GM19397 (cell line): ENCODE measurements around the gene ERBB2.
"Not testable (repeated sequence)": the region's sequence is repeated elsewhere in the genome, so short reads cannot be mapped to it uniquely, and the experiment has no call there.

ENCODE experiments used
- ATAC-seq: cut with Tn5 transposase; IDR thresholded peaks from one replicate; pipeline ENCODE4 v1.9.1; 2021; ENCODE audit warnings: mild to moderate bottlenecking, moderate library complexity; ENCODE audit not compliant: unreplicated experiment

ERBB2 gene

DNA sequence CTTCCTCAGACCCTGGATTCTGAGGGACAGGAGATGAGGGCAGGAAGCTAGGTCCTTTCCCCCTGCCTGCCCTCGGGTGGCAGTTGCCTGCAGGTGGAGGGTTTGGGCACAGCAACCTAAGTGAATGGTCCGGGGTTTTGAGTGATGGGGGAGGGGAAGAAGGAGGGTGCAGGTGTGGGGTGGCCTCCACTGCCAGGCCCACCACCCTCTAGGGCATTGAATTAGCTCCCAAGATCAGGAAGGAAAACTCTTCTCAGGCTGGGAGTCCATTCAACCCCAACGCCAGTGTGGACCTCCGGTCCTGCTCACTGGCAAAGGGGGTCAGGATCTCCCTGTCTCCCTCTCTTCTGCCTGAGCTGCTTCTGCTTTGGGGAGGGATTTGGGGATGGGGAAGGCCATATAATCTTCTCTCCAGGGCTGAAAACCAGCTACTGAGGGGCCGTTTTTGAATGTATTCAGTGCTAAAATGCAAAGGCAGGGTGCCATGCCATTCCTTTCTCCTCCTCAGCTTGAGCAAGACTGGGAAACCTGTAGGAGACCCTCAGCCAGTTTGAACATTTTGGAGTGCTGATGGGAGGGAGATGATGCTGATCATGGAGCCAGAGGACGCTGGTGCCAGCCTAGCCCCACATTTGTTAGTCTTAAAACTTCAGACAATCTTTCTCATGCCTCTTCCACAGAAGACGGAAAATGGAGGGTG, 56.7 kb downstream of the ERBB2 start:
- ATAC-seq: no peak

DNA sequence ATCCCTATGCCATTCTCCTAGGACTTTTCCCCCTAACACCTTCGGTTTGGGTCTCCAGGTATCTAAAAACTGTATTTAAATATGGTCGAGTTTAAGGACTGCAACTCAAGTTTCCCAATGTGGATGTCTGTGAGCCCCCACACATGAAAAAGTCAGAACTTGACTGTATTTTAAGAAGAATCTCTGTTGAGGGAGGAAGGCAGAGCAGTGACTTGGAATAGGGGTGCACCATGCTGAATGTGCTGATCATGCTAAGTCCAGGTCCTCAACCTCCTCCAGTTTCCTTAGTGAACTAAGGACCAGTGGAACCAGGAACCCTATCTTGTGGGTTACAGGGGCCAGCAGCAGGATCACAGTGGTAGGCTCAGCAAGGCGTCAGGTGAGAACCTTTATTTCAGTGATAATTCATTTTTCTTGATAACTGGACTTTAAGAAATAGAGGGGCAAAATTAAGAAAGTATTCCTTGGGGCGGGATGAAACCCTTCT, 57.4 kb downstream of the ERBB2 start:
- no peak for ATAC-seq

DNA sequence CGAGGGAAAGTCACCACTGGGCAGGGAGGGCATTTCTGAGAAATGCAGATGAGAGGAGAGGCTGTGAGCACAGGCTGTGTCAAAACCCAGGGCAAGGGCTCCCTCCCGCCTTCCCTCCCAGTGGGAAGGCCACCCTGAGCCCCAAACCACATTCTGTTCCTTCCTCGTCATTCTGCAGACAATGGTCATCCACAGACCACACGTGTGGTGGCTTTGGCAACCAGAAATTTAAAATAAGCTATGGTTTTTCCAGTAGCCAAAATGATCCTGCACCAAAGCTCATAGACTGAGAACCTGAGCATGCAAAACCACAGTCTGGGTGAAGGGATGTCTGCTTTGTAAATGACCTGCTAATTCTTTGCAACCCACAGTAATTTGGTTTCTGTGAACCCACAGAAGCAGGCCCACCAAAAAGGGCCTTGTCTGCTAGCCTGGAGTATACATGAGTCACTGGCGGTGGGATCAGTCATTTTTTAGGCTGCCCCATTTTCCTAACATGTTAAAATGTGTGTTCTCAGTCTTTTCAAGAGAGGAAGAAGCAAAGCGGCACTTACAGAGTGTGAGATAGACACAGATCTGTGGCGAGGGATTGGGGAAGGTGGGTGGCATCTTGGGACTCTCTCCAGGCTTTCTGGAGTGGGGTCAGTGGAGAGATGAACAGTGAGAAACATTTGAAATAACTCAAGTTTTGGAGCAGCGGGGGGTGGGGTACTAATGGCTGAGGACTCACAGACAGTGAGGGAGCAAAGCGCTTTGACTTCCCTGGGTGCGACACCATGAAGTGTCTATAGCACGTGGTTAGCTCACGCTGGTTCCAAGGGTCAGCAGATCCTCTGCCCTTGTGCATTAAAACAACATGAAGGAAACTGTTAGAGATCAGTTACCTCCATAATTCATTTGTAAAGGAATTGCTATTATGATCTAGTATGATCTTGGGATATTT, 58.3 kb downstream of the ERBB2 start:
- no peak for ATAC-seq

DNA sequence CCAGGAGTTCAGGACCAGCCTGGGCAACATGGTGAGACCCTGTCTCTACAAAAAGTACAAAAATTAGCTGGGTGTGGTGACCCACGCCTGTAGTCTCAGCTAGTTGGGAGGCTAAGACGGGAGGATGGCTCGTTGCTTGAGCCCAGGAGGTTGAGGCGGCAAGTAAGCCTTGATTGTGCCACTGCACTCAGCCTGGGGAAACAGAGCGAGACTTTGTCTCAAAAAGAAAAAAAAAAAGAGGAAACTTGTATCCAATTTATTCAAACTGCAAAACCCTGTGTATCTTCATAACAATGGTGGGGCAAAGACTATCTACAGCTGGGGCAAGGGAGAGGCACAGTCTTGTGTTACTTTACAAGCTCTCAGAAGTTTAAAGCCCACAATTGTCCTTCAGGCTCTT, 59.3 kb downstream of the ERBB2 start:
- ATAC-seq: no peak

DNA sequence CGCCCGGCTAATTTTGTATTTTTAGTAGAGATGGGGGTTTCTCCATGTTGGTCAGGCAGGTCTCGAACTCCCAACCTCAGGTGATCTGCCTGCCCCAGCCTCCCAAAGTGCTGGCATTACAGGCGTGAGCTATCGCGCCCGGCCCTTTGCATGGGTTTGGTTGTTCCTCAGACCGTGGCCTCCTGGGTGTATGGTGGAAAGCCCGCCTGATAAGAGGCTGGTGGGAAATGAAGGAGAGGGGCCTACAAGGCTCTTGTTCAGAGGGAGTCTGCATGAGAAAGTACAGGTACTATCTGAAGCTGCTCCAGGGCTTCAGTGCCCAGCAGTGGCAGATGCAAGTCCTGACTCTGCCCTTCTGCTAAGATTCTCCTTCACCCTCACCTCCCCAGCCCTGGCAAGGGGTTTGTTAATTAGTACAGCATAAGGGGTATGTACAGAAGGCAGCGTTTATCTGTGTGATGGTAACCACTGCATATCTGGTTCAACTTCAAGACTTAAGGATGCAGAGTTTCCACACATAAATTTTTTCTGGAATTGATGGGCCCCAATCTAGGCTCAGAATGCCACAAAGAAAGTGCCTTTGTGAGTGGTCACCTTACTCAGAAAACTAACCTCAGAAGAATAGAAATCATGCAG, 62.1 kb downstream of the ERBB2 start:
- no peak for ATAC-seq

DNA sequence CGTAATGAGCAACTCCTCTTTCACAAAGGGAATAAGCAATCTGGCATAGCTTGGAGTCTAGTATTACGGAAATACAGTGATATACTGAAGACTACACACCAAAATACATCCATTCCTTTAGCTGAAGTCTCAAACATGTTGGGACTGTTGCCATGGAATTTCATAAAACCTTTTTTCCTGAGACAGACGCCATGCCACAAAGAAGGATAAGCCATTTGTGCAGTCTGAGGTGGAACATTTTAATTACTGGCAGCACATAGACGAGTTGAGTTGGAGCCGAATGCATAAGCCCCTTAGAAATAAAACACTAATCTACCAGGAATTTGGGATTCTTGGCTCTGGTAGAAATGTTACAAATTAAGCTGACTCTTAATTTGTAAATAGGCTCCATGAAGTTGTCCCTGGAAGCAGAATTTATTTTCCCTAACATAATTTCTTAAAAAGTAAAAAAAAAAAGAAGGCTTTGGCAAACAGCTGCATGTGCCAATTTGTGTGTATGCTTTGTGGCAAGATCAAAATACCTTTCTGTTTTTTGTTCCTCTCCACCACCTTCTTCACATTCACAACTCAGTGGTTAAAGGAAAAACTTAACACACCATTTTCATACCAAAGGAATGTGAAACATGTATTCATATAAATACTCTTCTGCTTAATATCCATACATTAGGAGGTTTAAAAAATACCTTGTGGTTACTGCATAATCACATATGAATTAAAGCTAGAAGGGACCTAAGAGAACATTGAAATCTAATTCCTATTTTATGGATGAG, 63.4 kb downstream of the ERBB2 start:
- ATAC-seq: no peak

DNA sequence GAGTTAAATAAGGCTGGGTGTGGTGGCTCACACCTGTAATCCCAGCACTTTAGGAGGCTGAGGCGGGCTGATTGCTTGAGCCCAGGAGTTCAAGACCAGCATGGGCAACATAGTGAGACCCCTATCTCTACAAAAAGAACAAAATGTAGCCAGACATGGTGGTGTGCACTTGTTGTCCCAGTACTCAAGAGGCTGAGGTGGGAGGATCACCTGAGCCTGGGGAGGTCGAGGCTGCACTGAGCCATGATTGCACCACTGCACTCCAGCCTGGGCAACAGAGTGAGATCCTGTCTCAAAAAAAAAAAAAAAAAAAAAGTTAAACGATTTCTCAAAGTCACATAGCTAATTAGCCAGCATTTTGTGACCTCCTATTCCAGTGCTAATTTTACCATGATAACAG, 64.3 kb downstream of the ERBB2 start:
- ATAC-seq: not testable (repeated sequence)

DNA sequence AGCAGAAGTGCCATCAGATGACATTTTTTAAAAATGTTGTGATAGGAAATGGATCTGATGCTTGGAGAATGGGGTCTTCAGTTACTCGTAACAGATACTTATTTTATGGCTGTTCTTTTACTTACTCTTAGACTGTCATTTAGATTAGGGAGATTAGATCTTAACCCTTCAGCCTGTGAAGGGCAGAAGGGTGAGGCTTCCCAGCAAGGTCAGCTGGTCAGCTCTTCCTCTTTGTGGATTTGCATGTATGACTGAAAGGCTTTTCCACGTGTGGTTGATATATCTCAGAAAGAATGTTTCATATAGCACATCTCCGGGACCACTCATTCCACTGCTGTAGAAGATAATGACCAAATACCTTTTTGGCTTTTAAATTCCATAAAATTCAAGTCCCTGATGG, 65.3 kb downstream of the ERBB2 start:
- no peak for ATAC-seq

DNA sequence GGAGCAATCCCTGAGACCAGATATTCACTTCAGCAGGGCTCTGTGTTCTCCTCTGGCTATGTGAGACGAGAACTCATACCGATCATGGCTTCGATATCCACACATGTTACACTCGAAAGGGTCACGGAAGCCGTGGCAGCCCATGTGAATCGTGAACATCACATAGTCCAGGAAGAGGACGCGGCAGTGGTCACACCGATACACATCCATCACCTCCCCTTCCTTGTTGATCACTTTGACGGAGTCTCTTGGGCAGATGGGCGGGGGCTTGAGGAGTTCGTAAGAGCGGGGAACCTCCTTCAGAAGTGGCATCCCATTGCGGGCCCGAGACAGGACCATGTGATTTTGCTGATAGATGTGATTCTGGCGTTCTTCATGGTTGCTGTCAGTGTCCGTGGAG, 65.9 kb downstream of the ERBB2 start:
- ATAC-seq: no peak

DNA sequence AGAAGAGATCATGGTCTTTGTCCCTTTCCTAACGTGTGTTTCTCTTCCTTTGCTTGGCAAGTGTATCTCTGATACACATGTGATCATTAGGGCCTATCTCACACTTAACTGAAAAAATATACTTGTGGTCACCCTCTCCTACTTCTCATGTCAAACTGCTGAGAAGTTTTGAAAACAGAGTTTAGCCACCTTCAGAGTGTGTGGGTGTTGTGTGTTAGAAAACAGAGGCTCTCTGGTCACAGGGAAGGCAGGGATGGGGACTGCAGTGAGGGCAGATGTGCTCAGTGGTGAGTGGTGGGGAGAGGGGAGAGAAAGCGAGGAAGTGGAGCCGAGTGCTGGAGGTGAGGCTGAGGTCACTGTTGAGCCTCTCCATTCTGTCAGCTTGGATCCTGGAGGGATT, 67.3 kb downstream of the ERBB2 start:
- no peak for ATAC-seq

DNA sequence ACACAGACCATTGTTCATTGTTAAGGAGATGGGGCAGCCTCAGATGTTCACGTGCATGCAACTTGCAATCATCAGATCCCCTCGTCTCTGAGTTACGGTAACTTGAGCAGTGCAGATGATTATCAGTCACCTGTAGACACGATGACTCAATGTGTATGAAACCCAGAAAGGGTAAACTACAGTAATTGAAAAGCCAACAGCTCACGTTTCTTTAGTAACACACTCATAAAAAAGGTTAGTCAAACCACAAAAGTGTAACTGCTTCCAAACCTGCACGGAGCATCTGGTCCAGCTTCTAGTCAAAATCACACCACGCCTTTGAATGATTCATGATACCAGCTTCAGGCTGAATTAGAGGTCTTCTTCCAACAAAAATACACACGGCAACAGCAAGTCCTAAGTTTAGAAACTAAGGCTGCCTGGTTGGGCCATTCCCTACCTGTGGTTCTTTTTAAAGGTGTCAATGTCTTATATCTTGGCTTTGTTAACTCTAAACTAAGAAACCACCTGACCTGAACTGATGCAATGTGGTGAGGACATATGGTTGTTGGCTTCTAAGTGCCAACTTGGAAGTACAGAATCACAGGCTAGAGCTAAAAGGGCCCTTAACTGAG, 70.2 kb downstream of the ERBB2 start:
- peak; percentile 47 for ATAC-seq

DNA sequence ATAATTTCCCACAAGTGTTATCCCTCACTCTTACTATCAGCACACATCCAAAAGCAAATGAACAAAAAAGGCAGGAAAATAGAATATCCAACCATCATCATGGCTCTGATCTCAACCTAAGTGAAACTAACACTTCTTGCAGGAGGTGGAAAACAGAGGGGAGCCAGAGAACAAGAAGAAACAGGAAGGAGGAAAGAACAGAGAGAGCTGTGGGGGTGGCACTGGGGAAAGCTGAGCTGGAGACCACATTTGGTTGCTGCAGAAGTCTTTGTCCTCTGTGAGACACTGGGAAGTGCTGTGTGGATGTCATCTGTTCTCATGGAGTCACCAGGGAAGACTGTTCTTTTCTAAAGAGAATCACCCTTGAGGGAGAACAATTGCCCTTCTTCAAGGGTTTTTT, 72.6 kb downstream of the ERBB2 start:
- no peak for ATAC-seq

DNA sequence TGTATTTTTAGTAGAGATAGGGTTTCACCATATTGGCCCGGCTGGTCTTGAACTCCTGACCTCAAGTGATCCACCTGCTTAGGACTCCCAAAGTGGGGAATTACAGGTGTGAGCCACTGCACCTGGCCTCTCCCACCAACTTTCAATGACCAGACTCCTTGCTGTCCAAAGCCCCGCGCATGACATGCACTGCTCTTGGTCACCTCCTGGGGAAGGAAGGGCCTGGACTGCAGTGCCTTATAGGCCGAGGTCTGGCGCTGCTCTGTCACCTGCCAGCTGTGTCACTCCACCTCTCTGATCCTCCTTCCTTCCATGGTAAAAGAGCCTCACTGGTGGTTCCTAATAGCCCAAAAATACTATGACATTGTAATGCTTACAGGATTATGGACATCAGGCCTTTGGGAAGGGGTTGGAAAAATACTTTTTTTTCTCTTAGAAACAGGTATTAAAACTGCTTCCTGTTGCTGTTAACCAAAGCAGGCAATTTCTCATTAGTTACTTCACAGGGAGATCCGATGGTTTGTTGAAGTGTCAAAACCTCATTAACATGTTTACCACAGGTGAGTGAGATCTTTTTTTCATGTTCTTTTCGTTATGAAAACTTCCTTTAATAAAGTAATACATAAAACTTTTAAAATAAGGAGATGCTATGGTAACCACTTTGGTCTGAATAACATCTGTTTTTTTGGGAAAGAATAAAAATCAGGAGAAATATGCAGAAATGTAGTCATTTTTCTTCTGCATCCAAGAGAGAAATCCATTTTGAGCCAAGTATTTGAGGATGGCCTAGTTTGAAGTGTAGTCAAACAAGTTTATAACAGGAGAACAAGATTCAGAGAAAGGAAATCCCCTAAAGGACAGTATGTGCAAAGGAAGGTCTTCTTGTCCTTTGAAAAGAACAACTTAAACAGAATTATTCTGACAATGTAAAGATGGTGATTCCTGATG, 73.4 kb downstream of the ERBB2 start:
- no peak for ATAC-seq

DNA sequence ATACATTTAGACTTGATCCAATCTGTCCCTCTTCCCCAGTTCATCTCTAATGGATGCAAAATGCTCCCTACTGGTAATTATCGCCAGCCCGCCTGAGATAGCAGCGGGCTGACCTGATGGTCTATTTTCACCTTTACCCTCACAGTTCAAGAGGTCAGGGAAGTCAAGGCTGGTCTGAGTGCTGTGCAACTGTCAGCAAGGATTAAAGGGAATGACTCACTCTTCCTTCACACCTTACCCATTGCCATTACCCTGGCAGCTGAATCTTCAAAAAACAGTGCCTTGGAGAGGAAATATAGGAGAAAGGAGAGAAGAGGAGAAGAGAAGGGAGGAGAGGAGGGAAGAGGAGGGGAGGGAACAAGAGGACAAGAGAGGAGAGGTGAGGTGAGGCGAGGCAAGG, 74.2 kb downstream of the ERBB2 start:
- ATAC-seq: no peak

DNA sequence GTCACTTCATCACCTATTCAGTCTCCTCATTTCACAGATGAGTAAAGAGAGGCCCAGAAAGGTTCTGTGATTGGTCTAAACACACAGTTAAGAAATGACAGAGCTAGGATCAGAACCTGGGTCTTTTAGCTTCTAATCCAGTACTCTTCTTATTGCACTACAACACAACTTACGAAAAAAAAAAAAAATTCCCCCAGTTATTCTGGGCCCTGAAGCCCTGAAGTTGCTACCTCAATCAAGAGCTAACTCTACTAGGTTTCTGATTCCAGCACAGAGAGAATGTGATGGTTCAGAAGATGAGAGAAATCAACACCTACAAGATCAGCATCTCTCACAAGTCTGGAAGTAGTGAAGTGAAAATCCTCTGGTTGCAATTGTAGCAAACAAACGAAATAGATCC, 75.2 kb downstream of the ERBB2 start:
- ATAC-seq: no peak

DNA sequence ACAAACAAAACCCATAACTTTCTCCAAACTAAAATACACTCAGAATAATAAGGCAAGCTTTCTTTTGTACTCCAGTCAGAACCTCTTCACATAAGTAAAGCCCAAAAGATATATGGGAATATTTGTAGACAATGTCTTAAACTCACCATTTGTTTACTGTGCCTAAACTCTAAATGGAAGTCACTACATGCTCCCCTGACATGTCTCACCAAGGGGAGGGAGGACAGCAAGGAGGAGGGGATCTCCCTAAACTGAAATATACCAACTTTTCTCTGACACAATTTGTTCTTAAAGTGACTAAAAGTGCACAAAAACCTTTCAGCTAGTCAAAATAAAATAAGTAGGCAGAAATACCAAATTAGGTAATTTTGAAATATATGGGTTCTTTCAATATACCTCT, 76.4 kb downstream of the ERBB2 start:
- ATAC-seq: no peak

DNA sequence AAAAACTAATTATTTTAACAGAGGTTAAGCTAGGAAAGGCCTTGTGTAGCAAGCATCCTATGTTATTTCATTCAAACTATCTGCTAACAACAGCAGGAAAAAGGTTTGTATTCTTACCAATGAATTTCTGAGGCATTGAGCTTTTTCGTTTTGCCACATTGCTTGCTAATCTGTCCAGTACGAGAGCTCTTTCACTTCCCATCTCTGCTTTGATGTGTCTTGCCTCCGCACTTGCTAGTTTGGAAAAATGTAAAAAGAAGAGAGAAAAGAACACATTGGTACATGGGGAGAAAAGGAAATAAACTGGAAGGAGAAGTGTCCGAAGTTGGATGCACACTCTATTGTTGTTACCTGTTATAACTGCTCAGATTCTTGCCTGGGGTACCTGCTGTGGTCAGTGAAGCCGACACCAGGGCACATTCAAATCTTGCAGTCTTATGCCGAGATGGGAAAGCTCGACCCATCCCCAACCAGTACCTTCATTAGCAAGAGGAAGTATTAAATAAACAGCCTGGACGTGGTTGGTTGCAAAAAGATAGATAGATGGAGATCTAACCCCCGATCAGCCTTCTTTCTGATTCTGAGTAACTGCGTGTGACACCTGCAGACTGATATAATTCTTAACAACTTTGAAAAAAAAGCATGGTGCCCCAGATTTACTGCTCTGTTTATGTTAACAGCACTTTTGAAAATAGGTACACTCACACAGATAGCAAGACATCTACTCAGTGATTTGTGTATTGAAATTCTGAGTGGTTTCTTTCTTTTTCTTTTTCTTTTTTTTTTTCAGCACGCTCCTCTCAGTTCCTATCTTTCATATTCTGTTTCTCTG, 77.9 kb downstream of the ERBB2 start:
- ATAC-seq: peak; percentile 44
